VCaP (cell line): Measurements from ENCODE around the gene RAI1.

ENCODE experiments used
- H3K27ac ChIP-seq: fragments of 450-650 bp; 2 replicates; pipeline ENCODE4 v1.5.1; 2017
- TF ChIP-seq, protein P1 (sequence below): fragments of 450-650 bp; conservative IDR thresholded peaks from 2 replicates; pipeline ENCODE4 v1.5.1; 2017; ENCODE audit warnings: mild to moderate bottlenecking, moderate library complexity

RAI1 gene

DNA sequence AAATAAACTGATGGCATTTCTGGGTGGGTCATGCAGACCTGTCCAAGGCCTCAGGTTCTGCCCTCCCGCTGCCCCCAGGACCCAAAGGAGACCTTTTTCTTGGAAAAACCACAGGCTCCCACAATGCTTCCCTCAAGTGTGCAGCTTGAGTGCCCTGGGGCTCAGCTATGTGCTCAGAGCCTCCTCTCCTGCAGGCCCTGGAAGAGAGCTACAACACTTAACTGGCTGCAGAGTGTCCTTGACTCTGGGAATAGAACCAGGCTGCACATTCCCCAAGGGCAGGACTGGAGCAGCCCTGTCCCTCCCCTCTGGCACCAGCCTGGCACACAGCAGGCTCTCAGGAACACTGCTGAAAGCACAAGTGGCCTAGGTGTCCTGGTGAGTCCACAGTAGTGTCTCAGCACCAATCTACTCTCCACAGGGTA is 160.4 kb downstream of the RAI1 start:
- TF ChIP-seq, protein P1, sequence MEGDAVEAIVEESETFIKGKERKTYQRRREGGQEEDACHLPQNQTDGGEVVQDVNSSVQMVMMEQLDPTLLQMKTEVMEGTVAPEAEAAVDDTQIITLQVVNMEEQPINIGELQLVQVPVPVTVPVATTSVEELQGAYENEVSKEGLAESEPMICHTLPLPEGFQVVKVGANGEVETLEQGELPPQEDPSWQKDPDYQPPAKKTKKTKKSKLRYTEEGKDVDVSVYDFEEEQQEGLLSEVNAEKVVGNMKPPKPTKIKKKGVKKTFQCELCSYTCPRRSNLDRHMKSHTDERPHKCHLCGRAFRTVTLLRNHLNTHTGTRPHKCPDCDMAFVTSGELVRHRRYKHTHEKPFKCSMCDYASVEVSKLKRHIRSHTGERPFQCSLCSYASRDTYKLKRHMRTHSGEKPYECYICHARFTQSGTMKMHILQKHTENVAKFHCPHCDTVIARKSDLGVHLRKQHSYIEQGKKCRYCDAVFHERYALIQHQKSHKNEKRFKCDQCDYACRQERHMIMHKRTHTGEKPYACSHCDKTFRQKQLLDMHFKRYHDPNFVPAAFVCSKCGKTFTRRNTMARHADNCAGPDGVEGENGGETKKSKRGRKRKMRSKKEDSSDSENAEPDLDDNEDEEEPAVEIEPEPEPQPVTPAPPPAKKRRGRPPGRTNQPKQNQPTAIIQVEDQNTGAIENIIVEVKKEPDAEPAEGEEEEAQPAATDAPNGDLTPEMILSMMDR = no peak
- H3K27ac ChIP-seq = peak overlapping the region; percentile 96

DNA sequence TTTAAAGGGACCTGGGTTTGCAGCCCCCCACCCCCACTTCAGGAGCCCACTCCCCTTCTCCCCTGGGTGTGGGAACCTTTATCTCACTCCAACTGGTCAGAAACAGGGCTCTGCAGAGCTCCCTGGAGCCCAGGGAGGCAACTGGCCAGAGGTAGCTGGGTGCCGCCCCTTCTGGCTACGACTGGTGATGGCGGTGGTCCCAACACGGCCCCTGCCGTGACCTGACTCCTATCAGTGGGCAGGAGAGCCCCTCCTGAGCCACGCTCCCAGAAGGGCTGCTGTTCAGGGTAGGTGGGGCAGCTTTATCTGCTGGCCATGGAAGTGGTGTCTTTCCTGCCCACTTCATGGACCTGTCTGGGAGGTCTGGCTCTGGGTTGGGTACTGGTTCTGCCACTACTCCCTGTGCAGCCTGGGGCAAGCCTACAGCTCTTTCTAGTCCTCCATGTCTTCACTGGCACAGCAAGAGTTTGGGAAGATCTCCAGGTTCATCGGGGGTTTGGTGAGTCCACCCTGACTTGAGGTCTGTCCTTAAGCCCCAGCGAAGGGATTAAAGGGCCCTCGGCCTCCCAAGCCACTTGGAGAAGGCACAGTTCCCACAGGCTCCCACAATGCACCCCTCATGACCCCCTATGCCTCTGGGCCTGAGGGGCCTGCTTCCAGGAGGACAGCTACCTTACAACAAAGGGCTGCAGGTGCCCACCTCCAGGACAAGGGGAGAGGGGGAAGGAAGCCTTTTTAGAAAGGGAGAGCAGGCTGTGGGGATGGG is 161.0 kb downstream of the RAI1 start:
- peak overlapping the region; percentile 96 for H3K27ac ChIP-seq

DNA sequence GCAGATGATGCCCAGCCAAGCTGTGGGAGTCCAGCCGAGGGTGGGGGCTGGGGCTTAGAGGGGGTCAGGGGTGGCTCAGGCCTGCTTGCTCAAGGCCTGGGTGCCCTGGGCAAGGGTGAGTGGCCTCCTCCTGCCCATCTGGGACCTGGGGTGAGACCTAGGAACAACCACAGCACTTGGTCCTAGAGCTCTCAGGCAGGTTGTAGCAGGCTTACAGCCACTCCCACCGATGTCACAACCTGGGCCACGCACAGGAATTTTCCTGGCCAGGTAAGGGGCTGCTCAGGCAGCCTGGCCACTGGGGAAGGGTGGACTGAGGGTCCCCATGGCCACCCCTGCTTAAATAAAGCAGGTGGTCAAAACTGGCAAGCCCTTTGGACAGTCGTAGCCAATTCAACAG is 161.8 kb downstream of the RAI1 start:
- TF ChIP-seq, protein P1 = no peak
- peak overlapping the region; percentile 96; the same call in 1 of the 2 replicates for H3K27ac ChIP-seq

More for the DNA sequence above, 161.0 kb downstream of the RAI1 start:
- TF ChIP-seq, protein P1 = no peak

DNA sequence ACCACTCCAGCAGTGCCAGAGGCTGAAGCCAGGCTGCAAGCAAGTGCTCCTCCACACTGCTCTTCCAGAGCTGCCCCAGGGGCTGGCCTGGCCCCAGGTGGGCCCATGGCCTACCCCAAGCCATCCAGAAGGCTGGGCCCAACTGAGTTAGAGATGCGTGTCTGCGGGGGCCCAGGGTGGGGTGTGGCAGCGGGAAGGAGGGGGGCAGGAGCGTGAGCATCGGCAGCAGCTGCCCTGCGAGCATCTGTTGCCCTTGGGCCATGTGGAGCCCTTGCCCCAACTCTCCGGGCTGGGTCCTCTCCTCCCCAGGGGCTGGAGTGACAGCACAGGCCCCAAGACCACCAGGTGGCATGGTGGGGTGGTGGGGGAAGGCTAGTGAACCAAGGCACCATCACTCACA is 162.8 kb downstream of the RAI1 start:
- no peak overlapping the region for H3K27ac ChIP-seq

DNA sequence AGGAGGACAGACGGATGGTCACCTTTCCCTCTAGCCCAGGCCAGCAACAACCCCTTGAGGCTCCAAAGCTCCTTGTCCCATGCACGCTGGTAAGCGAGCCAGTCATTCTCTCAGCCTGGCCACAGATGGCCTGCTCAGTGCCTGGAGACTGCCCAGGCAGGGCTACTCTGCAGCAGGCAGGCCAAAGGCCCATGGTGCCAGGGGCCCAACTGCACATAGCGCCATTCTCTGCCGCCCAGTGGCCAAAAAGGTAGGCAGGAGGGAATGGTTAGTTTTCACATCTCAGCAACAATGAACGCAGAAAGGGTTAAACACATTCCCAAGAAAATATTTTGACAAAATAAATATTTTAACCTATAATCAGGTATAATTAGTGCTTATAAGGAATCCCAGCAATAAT is 163.2 kb downstream of the RAI1 start:
- TF ChIP-seq, protein P1 = no peak
- no peak overlapping the region for H3K27ac ChIP-seq

More for the DNA sequence above, 162.8 kb downstream of the RAI1 start:
- TF ChIP-seq, protein P1 = no peak

DNA sequence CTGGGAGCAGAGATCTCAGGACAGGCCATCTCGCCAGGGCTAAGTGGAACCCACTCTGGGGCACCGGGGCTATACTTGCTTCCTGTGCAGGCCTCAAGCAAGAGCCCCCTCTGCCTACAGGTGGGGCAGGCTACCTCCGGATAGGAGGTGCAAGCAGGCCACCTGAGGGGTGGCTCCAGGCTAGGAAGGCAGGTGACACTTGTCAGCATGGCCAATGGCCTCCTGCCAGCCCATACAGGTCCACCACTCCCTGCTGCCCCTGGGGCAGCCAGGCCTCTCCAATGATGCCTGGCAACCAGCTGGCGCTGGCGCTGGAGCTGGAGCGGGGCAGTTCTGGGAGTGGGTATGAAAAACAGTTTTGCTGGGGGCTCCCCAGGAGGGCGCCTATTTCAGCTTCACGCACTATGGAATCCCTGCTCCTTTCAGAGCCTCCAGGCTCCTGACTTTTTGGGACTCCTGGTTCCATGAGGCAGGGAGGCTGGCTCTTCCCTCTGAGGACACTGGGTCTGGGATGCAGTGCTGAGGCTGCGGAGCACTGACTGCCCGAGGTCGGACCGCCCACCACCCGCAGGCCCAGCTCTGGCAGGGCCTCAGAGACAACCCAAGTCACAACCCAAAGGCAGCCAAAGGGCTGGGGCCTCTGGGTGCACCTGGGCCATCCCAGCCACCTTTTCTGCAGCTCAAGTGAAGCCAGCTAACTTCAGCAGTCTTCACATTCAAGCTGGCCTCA is 164.0 kb downstream of the RAI1 start:
- no peak overlapping the region for H3K27ac ChIP-seq
- TF ChIP-seq, protein P1 = no peak

DNA sequence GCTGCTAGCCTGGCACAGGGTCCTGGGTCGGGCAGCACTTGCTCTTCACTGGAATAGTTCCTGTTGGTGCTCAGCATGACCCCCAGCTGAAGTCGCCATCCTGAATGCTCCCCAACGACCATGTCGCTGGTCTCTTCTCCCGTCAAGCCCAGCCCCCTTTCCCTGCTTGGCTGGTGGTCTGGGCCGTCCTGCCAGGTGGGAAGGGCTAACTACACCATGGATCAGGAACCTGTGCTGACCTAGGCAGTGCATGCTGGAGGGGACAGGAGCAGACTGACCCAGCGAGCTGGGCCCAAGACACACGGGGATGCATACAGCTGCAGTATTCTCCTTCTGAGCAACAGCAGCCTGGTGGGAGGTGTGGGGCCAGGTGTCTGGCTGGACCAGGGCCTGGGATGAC is 164.7 kb downstream of the RAI1 start:
- TF ChIP-seq, protein P1 = no peak
- H3K27ac ChIP-seq = no peak overlapping the region
